HepG2 (cell line): ENCODE results near the gene SVBP. TPM values are rescaled to one million over a fixed set of nuclear protein-coding genes. Genes with fewer than 3 reads are reported as not detected.
A peak's percentile ranks its signal among the peaks of the same experiment; 100 is the strongest.

Experiments
- AKAP8 ChIP-seq: sonication (generic); formaldehyde crosslinking; IDR thresholded peaks from 2 replicates; pipeline ENCODE4 v1.5.1; 2020; ENCODE audit warnings: mild to moderate bottlenecking, missing genetic modification reagents
- CHD4 ChIP-seq: fragments of 200-600 bp; sonication (generic); IDR thresholded peaks from 2 replicates; pipeline ENCODE4 v1.7.0; 2017; ENCODE audit warnings: mild to moderate bottlenecking, low read length, borderline replicate concordance
- HDAC1 ChIP-seq: sonication (generic); formaldehyde crosslinking; IDR thresholded peaks from 2 replicates; pipeline ENCODE4 v1.5.1; 2020; ENCODE audit warnings: mild to moderate bottlenecking, missing genetic modification reagents
- KDM2A ChIP-seq: sonication (generic); formaldehyde crosslinking; IDR thresholded peaks from 2 replicates; pipeline ENCODE4 v1.4.0; 2020; ENCODE audit warnings: low read depth, missing genetic modification reagents, borderline replicate concordance
- KDM5B ChIP-seq: sonication (generic); formaldehyde crosslinking; IDR thresholded peaks from 2 replicates; pipeline ENCODE4 v1.4.0; 2020; ENCODE audit warnings: missing genetic modification reagents, mild to moderate bottlenecking, borderline replicate concordance
- MYC ChIP-seq: sonication (generic); formaldehyde crosslinking; IDR thresholded peaks from 2 replicates; pipeline ENCODE4 v1.9.0; 2021; ENCODE audit warnings: missing genetic modification reagents, borderline replicate concordance
- NFKBIZ ChIP-seq: IDR thresholded peaks from 2 replicates; pipeline ENCODE4 v1.6.1; 2018; ENCODE audit warnings: missing genetic modification reagents, missing compliant biosample characterization
- NRL ChIP-seq: sonication (generic); formaldehyde crosslinking; IDR thresholded peaks from 2 replicates; pipeline ENCODE4 v1.5.0; 2020; ENCODE audit warnings: missing genetic modification reagents, mild to moderate bottlenecking, moderate library complexity, borderline replicate concordance
- SP4 ChIP-seq: sonication (generic); formaldehyde crosslinking; IDR thresholded peaks from 2 replicates; pipeline ENCODE4 v1.8.1; 2023; ENCODE audit warnings: mild to moderate bottlenecking, missing genetic modification reagents
- TBX2 ChIP-seq: sonication (generic); formaldehyde crosslinking; IDR thresholded peaks from 2 replicates; pipeline ENCODE4 v1.5.0; 2020; ENCODE audit warnings: missing genetic modification reagents, mild to moderate bottlenecking, borderline replicate concordance
- TFDP1 ChIP-seq: IDR thresholded peaks from 2 replicates; pipeline ENCODE4 v1.6.1; 2016; ENCODE audit warnings: missing compliant biosample characterization, missing genetic modification reagents, borderline replicate concordance
- YEATS2 ChIP-seq: sonication (generic); formaldehyde crosslinking; IDR thresholded peaks from 2 replicates; pipeline ENCODE4 v1.4.0; 2020; ENCODE audit warnings: missing genetic modification reagents, borderline replicate concordance
- ZBTB34 ChIP-seq: sonication (generic); formaldehyde crosslinking; IDR thresholded peaks from 2 replicates; pipeline ENCODE4 v1.8.0; 2022; ENCODE audit warnings: mild to moderate bottlenecking, missing genetic modification reagents
- ZBTB7A ChIP-seq: sonication (generic); formaldehyde crosslinking; IDR thresholded peaks from 2 replicates; pipeline ENCODE4 v1.8.0; 2022; ENCODE audit warnings: mild to moderate bottlenecking, missing genetic modification reagents
- ZNF274 ChIP-seq: sonication (generic); formaldehyde crosslinking; IDR thresholded peaks from 2 replicates; pipeline ENCODE4 v1.5.1; 2020; ENCODE audit warnings: mild to moderate bottlenecking, missing genetic modification reagents
- ZNF326 ChIP-seq: sonication (generic); formaldehyde crosslinking; IDR thresholded peaks from 2 replicates; pipeline ENCODE4 v1.4.0; 2020; ENCODE audit warnings: missing genetic modification reagents, borderline replicate concordance
- ZNF335 ChIP-seq: sonication (generic); formaldehyde crosslinking; IDR thresholded peaks from 2 replicates; pipeline ENCODE4 v1.4.0; 2020; ENCODE audit warnings: missing genetic modification reagents
- ZNF558 ChIP-seq: sonication (generic); formaldehyde crosslinking; IDR thresholded peaks from 2 replicates; pipeline ENCODE4 v1.9.0; 2022; ENCODE audit warnings: mild to moderate bottlenecking, missing genetic modification reagents, borderline replicate concordance
- ZNF605 ChIP-seq: sonication (generic); formaldehyde crosslinking; IDR thresholded peaks from 2 replicates; pipeline ENCODE4 v1.8.0; 2022; ENCODE audit warnings: mild to moderate bottlenecking, missing genetic modification reagents
- ZNF792 ChIP-seq: IDR thresholded peaks from 2 replicates; pipeline ENCODE4 v1.6.1; 2016
- polyA plus RNA-seq, 8 experiments: library from polyadenylated mRNA; depleted of rRNA in 3 of 8; stranded (reverse) in 7 of 8; unstranded in 1 of 8; fragments of >200 nt; fragmentation: Illumina TruSeq in 4 of 8; extraction: Trizol in 4 of 8; gene quantifications; 2 replicates each; pipeline versions ENCODE4 v1.2.1 to v1.2.3, GENCODE V29; 2011 to 2016; ENCODE audit warnings: low read depth in 4 of 8, missing spikeins in 1 of 8, mixed read lengths in 1 of 8; ENCODE audit not compliant: insufficient read depth in 1 of 8
- total RNA-seq, 5 experiments: library from RNA; depleted of rRNA; stranded (reverse); fragments of >200 nt; fragmentation: Illumina TruSeq; extraction: Trizol; gene quantifications; 2 replicates each; pipeline ENCODE4 v1.2.3, GENCODE V29; 2016; ENCODE audit warnings: low read depth in 1 of 5
- TF ChIP-seq, protein P1 (sequence below): IDR thresholded peaks from 2 replicates; pipeline ENCODE4 v1.6.1; 2016; ENCODE audit warnings: mild to moderate bottlenecking
- TF ChIP-seq, protein P2 (sequence below): IDR thresholded peaks from 2 replicates; pipeline ENCODE4 v1.4.0; 2020; ENCODE audit warnings: mild to moderate bottlenecking, missing genetic modification reagents

Gene SVBP
- total and polyA plus RNA-seq, 2 of the 13 experiments (the other 11 are each of a cell fraction or from before 2014, with no cell fraction given), result 28.8 to 48.2 TPM

DNA sequence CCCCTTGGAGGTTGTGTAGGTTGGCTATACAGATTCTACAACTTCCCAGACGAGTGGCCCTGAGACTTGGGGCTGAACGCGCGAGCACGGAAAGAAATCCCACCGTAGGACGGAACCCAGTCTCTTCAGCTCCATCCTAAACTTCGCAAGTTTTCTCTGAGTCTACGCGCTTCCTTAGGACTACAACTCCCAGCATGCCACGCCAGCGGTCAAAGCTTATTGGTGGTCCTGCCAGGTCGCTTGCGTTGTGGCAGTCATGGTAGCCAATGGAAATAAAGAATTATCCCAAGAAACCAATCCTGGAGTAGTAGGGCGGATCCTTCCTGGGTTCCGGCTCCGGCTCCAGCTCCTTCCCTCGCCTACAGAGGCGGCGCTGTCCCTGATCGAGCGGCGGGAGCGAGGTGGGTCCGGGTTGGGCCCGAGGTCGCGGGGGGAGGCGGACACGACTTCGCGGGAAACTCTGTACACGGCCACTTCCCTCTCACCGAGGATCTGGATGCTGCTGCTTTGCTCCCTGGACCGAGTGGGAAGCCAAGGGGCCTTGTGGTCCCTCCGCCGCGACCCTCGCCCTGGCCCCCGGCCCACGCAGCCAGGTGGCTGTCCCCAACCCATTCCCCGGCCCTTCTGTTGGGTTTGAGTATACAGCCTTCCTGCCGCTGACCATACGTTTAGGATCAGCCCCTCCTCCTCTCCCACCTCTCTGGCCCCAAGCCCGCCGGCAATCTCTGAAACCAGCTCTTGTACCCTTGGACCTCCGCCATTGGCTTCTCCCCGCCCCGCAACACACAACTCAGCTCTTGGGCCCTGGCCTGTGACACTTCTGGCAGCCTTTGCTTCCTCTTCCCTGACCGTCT is 29.3 kb upstream of the SVBP start, which contains the start of gene ZNF691 (continued):
- TF ChIP-seq SP4 (CRISPR knock-in tag), result 0 out of 2 replicates have a peak, but pooled peaks have one; percentile 30
- TF ChIP-seq AKAP8 (CRISPR knock-in tag), result no peak
- TF ChIP-seq, protein P1, sequence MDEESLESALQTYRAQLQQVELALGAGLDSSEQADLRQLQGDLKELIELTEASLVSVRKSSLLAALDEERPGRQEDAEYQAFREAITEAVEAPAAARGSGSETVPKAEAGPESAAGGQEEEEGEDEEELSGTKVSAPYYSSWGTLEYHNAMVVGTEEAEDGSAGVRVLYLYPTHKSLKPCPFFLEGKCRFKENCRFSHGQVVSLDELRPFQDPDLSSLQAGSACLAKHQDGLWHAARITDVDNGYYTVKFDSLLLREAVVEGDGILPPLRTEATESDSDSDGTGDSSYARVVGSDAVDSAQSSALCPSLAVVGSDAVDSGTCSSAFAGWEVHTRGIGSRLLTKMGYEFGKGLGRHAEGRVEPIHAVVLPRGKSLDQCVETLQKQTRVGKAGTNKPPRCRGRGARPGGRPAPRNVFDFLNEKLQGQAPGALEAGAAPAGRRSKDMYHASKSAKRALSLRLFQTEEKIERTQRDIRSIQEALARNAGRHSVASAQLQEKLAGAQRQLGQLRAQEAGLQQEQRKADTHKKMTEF (CRISPR knock-in tag), result peak; percentile 63
- TF ChIP-seq TBX2 (CRISPR knock-in tag), result peak; percentile 51
- TF ChIP-seq, protein P2, sequence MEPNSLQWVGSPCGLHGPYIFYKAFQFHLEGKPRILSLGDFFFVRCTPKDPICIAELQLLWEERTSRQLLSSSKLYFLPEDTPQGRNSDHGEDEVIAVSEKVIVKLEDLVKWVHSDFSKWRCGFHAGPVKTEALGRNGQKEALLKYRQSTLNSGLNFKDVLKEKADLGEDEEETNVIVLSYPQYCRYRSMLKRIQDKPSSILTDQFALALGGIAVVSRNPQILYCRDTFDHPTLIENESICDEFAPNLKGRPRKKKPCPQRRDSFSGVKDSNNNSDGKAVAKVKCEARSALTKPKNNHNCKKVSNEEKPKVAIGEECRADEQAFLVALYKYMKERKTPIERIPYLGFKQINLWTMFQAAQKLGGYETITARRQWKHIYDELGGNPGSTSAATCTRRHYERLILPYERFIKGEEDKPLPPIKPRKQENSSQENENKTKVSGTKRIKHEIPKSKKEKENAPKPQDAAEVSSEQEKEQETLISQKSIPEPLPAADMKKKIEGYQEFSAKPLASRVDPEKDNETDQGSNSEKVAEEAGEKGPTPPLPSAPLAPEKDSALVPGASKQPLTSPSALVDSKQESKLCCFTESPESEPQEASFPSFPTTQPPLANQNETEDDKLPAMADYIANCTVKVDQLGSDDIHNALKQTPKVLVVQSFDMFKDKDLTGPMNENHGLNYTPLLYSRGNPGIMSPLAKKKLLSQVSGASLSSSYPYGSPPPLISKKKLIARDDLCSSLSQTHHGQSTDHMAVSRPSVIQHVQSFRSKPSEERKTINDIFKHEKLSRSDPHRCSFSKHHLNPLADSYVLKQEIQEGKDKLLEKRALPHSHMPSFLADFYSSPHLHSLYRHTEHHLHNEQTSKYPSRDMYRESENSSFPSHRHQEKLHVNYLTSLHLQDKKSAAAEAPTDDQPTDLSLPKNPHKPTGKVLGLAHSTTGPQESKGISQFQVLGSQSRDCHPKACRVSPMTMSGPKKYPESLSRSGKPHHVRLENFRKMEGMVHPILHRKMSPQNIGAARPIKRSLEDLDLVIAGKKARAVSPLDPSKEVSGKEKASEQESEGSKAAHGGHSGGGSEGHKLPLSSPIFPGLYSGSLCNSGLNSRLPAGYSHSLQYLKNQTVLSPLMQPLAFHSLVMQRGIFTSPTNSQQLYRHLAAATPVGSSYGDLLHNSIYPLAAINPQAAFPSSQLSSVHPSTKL (CRISPR knock-in tag), result no peak
- peak; percentile 27; the same call in 1 of the 2 replicates for TF ChIP-seq ZNF792 (CRISPR knock-in tag)
- peak; percentile 86 for TF ChIP-seq MYC (CRISPR knock-in tag)
- TF ChIP-seq ZBTB34, result no peak
- TF ChIP-seq ZNF558, result peak; percentile 73; the same call in 1 of the 2 replicates
- TF ChIP-seq ZBTB7A, result peak; percentile 74
- TF ChIP-seq ZNF605 (CRISPR knock-in tag), result peak; percentile 23; the same call in 1 of the 2 replicates
- peak; percentile 88; the same call in 1 of the 2 replicates for TF ChIP-seq ZNF274 (CRISPR knock-in tag)
- peak; percentile 72; the same call in 1 of the 2 replicates for TF ChIP-seq TFDP1 (CRISPR knock-in tag)
- TF ChIP-seq NRL, result peak; percentile 74; the same call in 1 of the 2 replicates
- TF ChIP-seq KDM5B, result peak; percentile 81; the same call in 1 of the 2 replicates
- peak; percentile 75; the same call in 1 of the 2 replicates for TF ChIP-seq NFKBIZ (CRISPR knock-in tag)
- peak; percentile 77 for TF ChIP-seq HDAC1 (CRISPR knock-in tag)
- TF ChIP-seq ZNF326 (CRISPR knock-in tag), result no peak
- no peak for TF ChIP-seq CHD4
- peak; percentile 90 for TF ChIP-seq KDM2A
- TF ChIP-seq YEATS2 (CRISPR knock-in tag), result peak; percentile 80
- TF ChIP-seq ZNF335 (CRISPR knock-in tag), result 0 out of 2 replicates have a peak, but pooled peaks have one; percentile 28
